Middle frontal gyrus (tissue), 1 donor: ENCODE results near the gene AIG1.
"Not testable (repeated sequence)": the region's sequence is repeated elsewhere in the genome, so short reads cannot be mapped to it uniquely, and the experiment has no call there.

Experiments used
- DNase-seq: peaks from one replicate; pipeline ENCODE4 v3.0.0-alpha.2; 2015; ENCODE audit warnings: low spot score; ENCODE audit errors: extremely low spot score

AIG1 gene

DNA sequence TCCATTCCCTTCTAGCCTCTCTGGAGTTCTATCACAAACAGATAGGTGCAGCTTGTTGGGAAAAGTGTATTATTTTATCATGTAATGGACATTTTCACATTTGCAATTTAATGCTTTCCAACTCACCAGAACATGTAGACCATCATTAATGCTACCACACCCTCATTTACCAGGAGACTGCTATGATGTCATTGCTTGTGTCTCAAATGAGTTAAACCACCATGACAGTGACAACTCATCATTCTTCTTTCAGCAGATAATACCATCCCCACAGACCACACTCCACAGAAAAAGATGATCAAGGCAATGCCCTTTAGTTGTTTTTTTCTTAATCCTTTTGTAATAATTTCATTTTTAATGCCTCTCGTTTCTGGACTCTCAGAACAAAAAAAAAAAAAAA, 168.7 kb downstream of the AIG1 start:
- DNase-seq: no peak

GRCh38 chr6:143232849-143233248, 172.2 kb downstream of the AIG1 start:
- no peak for DNase-seq

DNA sequence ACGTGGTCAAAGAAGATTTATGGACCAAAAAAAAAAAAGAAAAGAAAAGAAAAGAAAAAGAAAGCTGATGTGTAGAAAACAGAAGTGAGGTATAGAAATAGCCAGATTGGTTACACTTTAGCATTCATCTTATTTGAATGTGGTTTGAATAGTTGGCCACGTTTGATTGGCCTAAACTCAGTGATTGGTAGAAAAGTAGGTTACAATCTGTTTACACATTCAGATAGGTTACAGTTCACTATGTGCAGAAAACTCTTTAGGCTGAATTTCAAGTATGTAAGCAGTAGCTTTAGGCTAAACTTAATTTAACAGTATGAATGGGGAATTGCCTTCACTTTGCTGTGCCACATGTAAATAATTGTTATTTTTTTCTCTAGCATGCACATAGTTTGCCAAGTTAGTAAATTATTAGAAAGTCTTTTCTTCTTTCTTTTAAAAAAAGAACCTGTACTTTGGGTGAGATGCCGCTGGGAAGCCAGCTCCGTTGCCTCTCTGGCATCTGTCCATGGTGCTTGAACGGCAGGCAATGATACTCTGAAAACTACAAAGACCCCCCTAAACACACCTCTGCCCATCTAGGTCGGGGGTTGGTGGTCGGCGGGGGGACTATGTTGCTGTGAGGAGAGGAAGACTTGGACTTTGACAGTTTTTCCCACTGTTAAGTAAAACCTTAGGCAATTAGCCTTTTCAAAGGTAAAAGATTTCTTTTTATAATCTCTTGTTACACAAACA, 173.0 kb downstream of the AIG1 start:
- DNase-seq: no peak

DNA sequence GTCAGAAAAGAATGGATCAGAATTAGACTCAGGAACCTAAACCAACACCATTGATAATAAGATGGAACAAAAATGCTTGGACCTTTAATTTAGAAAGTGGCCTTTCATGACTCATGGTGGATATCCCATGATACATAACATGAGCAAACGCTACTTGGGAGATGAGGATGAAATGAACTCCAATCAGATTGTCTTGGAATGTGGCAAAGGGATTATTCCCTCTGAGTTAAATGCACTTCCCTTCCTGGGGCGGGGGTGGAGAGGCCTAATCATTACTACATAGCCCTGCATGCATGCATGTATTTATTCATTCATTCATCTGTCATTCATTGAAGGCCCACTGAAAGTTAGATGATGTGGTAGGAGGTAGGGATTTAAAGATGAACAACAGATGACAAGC, 174.0 kb downstream of the AIG1 start:
- no peak for DNase-seq

DNA sequence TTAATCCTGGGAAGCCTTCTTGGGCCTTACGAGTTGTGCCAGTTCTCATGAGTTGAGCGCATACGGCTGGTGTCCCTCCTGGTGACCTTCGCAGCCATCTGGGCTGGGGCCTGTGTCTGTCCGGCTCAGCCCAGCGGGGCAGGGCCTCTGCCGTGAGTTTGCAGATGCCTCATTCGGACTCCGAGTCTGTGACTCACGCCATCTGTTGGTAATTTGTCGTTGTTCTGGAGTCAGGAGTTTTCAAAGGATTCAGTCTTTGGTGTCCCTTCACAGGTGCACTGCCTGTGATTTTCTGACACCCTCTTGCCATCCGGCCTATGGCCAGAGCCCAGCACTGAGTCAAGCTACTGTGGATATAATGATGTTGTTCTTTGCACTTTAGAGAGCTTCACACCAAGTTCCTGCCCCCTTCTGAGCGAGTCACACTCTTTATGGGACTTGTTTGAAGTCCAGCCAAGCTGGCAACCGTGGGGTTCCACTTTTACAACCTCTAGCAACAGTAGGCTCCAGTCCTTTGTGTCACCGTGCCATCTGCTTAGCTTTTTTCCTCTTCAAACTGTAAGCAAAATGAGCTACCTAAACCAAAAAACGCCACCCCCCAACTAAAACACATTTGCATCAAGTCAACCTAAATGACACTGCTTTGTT, 175.6 kb downstream of the AIG1 start:
- DNase-seq: no peak

DNA sequence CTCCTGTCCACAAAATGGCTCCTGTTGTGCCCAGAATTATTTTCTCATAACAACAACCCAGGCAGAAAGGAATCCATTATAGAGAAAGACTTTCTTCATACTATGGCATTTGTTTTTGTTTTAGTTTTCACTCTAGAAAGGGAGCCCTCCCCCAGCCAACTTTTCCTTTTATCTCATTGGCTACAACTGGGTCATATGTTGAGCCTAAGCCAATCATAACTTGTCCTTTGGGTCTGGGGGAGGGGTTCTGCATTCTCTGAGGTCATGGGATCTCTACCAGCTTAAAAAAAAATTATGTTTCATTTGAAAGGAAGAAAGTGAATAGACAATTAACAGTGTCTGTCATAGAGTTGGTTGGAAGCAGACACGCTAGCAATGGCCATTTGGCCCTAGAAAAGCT, 177.6 kb downstream of the AIG1 start:
- no peak for DNase-seq

DNA sequence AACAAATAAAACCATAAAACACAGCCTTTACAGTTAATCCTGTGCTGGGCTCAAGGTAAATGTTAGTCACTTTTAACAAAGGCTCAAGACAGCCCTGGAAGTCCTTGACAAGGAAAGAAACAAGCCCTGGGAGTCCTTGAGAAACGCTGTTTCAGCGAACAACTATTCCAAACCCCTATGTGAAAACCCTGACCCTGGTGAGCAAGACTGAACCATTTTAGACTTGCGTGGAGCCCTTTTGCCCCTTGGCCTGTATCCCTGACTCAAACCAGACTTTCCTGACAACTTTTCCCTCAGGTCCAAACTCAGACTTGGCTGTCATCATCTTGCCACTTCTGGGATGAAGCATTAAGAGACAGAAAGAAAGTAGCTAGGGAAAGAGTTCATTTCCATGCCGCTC, 180.4 kb downstream of the AIG1 start:
- no peak for DNase-seq

GRCh38 chr6:143241911-143242310, 181.2 kb downstream of the AIG1 start:
- DNase-seq: no peak

- DNase-seq: no peak
Measured at GRCh38 chr6:143243786-143244185, 183.1 kb downstream of the AIG1 start.

DNA sequence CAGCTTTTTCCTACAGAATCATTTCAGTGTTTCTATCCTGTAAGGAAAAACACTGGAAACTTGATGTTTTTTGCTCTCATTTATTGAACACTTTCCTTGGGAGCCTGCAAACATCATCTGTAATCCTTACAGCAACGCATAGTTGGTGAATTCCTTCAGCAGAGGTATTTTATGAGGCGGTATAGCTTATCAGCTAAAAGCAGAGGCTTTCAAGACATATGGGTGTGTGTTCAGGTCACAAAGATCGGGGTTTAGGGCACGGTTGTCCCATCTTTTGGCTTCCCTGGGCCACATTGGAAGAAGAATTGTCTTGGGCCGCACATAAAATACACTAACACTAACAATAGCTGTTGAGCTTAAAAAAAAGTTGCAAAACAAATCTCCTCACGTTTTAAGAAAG, 185.0 kb downstream of the AIG1 start:
- no peak for DNase-seq

DNA sequence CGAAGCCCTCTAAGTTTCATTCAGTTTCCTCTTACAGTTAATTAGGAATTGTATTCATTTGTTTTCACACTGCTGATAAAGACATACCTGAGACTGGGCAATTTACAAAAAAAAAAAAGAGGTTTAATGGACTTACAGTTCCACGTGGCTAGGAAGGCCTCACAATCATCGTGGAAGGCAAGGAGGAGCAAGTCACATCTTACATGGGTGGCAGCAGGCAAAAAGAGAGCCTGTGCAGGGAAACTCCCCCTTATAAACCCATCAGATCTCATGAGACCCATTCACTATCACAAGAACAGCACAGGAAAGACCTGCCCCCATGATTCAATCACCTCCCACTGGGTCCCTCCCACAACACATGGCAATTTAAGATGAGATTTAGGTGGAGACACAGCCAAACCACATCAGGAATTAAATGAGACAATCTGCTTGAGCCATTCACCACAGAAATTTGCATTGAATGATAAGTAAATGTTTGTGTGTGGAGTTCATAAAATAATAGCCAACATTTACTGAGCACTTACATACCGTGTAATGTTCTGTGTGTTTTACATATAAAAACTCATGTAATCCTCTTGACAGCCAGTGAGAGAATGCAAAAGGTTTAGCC, 185.6 kb downstream of the AIG1 start:
- DNase-seq: not testable (repeated sequence)

DNA sequence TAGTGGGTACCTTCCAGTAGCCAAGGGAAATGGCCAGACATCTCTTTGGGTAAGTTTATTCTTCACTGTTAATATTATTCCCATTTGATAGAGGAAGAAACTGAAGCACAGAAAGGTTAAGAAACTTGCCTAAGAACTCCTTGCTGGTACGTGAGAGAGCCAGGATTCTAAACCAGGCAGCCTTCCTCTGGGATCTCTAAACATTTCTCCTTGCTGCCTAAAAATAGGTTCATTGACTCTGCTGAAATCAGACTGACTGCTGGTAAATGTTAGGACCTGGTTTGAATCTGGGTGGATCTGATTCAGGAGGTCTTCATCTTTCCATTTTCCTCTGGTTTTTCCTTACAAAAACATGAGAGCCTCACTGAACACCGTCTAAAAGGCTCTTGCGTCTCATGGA, 186.9 kb downstream of the AIG1 start:
- DNase-seq: no peak

DNA sequence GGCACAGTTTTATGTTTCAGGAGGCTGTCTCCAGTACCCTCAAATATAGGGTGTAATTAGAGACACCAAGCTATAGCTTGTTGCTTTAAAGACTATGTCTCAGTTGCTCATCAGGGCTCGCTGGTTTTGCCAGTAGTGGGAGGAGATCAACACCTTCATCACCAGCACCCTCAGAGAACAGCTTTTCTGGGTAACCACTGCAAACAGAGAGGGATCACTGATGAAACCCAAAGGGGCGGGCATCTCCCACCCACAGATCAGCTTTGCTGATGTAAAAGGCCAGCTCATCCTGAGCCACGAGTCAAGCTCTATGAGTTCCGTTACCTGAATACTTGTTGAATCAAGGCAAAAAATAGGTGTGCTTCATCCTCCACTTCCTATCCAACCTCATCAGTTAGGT, 187.7 kb downstream of the AIG1 start:
- no peak for DNase-seq

DNA sequence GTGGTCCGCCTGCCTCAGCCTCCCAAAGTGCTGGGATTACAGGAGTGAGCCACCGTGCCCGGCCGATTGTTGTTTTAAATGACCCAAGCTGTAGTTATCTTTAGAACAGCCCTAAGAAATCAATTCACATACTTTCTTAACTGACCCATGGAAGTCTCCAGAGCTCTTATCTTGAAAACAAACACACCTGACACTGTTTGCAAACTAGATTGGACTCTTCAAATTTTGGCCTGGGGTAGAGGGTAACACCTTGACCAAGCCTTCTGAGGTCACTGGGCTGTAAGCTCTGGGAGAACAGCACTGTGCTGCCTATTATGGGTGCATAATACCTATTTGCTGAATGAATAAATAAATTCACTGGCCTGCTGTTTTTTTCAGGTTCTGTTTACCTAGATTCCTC, 190.6 kb downstream of the AIG1 start:
- DNase-seq: no peak

DNA sequence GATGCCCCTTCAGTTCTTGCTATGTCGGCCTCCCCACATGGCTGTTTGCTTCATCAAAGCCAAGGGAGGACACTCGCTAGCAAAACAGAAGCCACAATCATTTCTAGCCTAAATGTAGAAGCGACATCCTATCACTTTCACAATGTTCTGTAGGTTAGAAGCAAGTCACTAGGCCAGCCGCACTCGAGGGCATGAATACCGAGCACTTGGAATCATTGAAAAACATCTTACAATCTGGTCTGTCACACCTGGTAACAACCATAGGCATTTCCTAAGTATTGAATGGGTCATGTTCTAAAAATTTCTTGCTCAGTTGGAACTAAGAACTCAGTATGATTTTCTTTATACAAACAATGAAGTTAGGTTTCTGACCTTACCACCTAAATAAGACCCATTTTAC, 192.3 kb downstream of the AIG1 start:
- no peak for DNase-seq

GRCh38 chr6:143253586-143253985, 192.9 kb downstream of the AIG1 start:
- DNase-seq: no peak

DNA sequence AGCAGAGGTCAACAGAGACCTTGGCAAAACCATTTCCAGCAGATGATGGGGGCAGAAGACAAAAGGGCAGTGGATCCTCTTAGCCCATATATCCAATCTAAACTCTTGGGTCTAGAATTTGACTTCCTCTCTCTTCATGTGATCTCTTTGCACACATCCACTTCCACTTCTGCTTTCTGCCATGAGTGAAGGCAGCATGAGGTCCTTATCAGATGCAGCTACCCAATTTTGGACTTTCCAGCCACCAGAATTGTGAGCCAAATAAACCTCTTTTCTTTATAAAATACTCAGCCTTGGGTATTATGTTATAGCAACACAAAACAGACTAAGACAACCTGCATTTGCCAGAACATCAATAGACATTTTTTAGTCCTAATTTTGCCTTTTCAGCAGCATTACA, 198.3 kb downstream of the AIG1 start:
- no peak for DNase-seq

- DNase-seq: no peak
Measured at GRCh38 chr6:143260857-143261256, 200.2 kb downstream of the AIG1 start.

DNA sequence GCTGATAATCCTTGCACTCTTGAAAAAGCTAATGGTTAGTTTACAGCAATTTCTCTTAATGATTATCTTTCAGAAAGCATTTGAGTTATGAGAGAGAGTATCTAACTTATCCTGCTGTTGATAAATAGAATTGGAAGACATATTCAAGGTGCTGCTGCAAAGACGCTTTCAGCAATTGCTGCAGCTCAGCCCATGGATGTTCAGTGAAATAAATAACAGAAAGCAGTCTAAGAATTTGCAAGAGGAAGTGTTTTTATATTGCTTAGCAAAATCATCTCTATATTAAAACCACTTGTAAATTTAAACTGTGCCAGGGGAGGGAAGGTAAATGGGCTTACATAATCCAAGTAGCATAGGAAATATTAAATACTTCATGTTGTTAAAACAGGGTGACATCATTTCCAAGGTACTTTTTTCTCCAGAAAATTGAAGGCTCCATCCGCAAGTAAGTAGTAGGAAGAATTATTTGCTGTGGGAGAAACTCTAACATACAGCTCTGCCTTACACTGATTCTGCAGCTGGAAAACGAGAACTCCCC, 201.3 kb downstream of the AIG1 start:
- no peak for DNase-seq

- no peak for DNase-seq
Measured at GRCh38 chr6:143262859-143263258, 202.2 kb downstream of the AIG1 start.

- DNase-seq: no peak
Measured at GRCh38 chr6:143264379-143264778, 203.7 kb downstream of the AIG1 start.

DNA sequence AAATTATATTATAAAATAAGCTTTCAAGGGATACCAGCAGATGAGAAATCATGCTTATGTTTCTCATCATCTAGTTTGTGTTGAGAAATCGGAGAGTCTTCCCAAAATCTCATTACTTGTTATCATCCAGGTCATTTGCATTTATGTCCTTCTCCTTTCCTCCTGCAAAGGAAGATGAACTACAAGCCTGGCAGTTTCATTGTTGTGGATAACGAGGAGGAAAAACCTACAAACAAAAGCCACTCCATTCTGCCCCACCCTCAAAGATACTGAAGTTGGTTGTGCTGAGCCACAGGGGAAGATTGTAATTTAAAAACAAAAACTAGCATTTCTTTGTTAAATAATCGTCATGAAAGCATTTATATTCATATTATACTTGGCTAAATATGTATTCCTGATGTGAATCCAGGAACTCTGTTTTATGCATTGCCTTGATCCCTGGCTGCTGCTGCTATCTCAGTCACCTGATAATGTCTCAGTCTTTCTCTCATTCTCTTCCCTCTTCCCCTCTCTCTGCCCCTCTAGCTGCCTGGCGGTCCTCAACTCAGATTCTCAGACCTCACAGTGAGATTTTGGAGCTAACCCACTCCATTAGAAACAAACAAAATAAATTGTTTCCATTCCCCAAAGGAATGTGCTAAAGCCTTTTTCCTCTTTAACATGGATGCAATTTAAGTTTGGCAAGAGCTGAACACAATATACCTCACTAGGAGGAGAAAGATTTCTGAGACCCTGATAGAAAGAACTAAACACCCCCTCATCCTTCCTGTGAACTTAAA, 204.5 kb downstream of the AIG1 start:
- no peak for DNase-seq
